ENCODE results near the gene SUMO3.

The SUMO3 gene

DNA sequence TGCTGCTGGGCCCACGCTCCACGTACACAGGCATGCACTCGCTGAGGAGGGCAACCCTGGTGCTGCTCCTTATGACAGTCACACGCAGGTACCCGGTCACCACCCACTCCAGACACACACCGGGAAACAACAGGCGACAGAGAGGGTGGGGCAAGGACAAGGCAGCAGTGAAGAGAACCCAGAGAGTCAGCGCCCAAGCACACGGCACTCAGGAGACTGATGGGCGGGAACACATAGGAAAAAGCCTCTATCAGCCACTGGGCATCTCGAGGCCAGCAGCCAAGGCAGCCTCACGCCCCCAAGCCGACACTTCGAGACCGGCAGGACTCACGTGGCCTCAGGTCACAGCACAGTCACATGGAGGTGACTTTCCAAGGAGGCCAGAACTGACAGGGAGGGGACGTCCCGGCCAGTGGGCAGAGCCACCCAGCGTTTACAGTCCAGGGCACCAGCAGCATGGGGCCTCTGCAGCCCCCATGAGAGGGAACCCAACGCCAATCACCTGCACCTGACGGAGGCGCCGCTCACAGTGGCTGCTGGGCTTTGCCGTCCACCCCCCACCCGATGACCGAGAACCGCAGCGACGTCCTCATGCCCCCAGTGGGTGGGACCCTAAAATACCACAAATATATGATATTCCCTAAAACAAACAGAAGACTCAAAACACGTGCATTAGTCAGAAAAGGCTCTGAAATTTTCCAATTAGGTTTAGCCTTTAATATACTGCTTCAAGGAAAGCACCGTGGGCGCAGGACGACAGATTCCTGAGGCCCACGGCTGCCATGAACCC is 35.9 kb upstream of the SUMO3 start:
- H3K4me3 ChIP-seq (ENCODE audit: low read depth, low read length) = no peak overlapping the region
- TF ChIP-seq, protein P1, sequence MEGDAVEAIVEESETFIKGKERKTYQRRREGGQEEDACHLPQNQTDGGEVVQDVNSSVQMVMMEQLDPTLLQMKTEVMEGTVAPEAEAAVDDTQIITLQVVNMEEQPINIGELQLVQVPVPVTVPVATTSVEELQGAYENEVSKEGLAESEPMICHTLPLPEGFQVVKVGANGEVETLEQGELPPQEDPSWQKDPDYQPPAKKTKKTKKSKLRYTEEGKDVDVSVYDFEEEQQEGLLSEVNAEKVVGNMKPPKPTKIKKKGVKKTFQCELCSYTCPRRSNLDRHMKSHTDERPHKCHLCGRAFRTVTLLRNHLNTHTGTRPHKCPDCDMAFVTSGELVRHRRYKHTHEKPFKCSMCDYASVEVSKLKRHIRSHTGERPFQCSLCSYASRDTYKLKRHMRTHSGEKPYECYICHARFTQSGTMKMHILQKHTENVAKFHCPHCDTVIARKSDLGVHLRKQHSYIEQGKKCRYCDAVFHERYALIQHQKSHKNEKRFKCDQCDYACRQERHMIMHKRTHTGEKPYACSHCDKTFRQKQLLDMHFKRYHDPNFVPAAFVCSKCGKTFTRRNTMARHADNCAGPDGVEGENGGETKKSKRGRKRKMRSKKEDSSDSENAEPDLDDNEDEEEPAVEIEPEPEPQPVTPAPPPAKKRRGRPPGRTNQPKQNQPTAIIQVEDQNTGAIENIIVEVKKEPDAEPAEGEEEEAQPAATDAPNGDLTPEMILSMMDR (IDR thresholded peaks at IDR 0.05; ENCODE audit: low read depth, low read length, missing control alignments) = no peak
- in situ Hi-C loops (cut with HindIII; ENCODE audit: low sequenced_read_pairs) = loop anchor here (5.0 kb wide), 1 partner anchor 46 kb away; no protein-coding TSS in a partner anchor
- DNase-seq (ENCODE audit: low read depth) = no peak

DNA sequence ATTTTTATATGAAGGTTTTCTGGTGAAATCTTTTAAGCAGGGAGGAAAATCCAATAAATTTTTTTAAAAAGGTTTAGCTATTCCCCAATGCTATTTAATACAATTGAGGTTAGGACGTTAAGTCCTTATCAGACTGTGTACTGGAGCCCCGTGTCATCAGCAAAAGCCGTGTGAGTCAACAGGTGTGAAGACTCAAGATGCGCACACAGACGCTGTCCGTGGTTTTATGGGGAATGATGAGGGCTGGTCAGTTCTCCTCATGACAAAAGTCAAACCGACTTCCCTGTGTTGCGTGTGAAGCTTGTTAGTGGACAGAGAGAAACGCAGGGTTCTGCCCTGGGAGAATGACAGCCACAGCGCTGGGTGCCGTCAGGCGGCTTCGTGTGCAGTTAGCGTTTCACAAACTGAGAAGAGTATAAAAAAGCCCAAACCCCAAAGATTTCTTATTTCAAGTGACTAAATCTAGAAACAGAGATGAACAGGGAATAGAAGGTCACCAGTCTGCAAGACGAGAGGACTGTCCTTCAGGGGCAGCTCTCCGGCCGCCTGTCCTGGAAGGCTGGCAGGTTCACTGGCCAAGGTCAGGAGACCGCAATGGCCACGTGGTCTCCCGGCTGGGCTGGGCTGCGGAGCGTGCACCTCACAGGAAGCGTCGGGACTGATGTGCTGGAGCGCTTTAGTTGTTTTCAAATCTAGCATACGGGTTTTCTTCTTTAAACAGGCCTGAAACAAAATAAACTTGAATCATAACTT is 33.2 kb upstream of the SUMO3 start:
- TF ChIP-seq, protein P1 (IDR thresholded peaks at IDR 0.05; ENCODE audit: low read depth, low read length, missing control alignments) = no peak
- no peak for DNase-seq (ENCODE audit: low read depth)

GRCh38 chr21:44850208-44850800 is 32.4 kb upstream of the SUMO3 start:
- no peak for DNase-seq (ENCODE audit: low read depth)
- no peak overlapping the region for H3K4me3 ChIP-seq (ENCODE audit: low read depth, low read length)
- in situ Hi-C loops (cut with HindIII; ENCODE audit: low sequenced_read_pairs) = loop anchor here (5.0 kb wide), 1 partner anchor 43 kb away; no protein-coding TSS in a partner anchor
- TF ChIP-seq, protein P1 (IDR thresholded peaks at IDR 0.05; ENCODE audit: low read depth, low read length, missing control alignments) = no peak

More for the DNA sequence above, 33.2 kb upstream of the SUMO3 start:
- H3K4me3 ChIP-seq (ENCODE audit: low read depth, low read length) = no peak overlapping the region
- in situ Hi-C loops (cut with HindIII; ENCODE audit: low sequenced_read_pairs) = loop anchor here (5.0 kb wide), 1 partner anchor 44 kb away; no protein-coding TSS in a partner anchor

DNA sequence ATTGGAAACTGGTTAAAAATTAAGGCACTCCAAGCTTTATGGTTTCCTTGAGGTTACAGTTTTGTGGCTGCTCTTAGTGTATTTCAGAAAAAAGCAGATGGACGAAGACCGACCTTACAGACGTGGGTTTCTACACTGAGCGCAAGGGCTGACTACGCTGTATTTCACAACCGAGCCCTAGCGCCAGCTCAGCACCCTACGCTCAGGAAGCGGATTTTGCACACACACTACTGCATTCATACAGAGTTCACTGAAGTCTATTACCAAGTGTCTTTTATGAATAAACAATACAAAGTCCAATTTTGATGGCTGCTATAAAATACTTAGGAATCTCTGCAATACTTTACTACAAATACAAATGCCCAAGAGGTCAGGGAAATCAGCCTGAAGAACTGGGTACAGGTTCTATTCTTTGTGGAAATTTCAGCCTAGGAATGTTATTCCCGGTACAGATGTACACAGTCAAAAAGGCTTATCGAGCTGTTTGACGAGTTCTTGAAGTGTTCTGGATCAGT is 31.8 kb upstream of the SUMO3 start:
- H3K4me3 ChIP-seq (ENCODE audit: low read depth, low read length) = no peak overlapping the region
- in situ Hi-C loops (cut with HindIII; ENCODE audit: low sequenced_read_pairs) = loop anchor here (5.0 kb wide), 1 partner anchor 42 kb away; no protein-coding TSS in a partner anchor
- TF ChIP-seq, protein P1 (IDR thresholded peaks at IDR 0.05; ENCODE audit: low read depth, low read length, missing control alignments) = no peak
- DNase-seq (ENCODE audit: low read depth) = no peak

- in situ Hi-C loops (cut with HindIII; ENCODE audit: low sequenced_read_pairs) = no loop called here
- no peak for DNase-seq (ENCODE audit: low read depth)
- TF ChIP-seq, protein P1 (IDR thresholded peaks at IDR 0.05; ENCODE audit: low read depth, low read length, missing control alignments) = no peak
- no peak overlapping the region for H3K4me3 ChIP-seq (ENCODE audit: low read depth, low read length)
These were observed 31.1 kb upstream of the SUMO3 start for GRCh38 chr21:44848821-44849521.
